ENCODE data around the gene NTN3.

DNA sequence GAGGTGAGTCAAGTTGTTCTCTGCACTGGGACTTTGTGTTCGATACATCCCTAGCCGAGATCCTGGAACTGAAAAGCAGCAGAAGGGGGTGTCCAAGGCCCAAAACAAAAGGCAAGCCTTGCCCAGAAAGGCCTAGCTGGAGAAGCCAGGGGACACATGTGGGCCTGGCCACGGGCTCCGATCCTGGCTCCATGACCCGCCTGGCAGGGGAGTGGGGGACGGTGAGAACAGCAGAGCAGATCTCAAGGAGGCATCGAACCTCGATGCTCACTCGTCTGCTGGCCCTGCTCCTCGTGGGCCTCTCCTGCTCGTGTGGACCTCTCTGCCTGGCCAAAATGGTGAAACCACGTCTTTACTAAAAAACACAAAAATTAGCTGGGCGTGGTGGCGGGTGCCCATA lies 33.0 kb upstream of the NTN3 start:
- TF ChIP-seq, protein P1, sequence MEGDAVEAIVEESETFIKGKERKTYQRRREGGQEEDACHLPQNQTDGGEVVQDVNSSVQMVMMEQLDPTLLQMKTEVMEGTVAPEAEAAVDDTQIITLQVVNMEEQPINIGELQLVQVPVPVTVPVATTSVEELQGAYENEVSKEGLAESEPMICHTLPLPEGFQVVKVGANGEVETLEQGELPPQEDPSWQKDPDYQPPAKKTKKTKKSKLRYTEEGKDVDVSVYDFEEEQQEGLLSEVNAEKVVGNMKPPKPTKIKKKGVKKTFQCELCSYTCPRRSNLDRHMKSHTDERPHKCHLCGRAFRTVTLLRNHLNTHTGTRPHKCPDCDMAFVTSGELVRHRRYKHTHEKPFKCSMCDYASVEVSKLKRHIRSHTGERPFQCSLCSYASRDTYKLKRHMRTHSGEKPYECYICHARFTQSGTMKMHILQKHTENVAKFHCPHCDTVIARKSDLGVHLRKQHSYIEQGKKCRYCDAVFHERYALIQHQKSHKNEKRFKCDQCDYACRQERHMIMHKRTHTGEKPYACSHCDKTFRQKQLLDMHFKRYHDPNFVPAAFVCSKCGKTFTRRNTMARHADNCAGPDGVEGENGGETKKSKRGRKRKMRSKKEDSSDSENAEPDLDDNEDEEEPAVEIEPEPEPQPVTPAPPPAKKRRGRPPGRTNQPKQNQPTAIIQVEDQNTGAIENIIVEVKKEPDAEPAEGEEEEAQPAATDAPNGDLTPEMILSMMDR (IDR thresholded peaks at IDR 0.05), result no peak
- TF ChIP-seq POLR2A (IDR thresholded peaks at IDR 0.05), result no peak
